HEK293 (cell line): ENCODE results near the gene FOXG1.

Experiments used
- GLIS1 ChIP-seq: fragments of 450-650 bp; formaldehyde crosslinking; IDR thresholded peaks from 2 replicates; pipeline ENCODE4 v1.5.1; 2016; ENCODE audit warnings: missing biosample characterization, missing genetic modification characterization
- SP2 ChIP-seq: fragments of 450-650 bp; formaldehyde crosslinking; IDR thresholded peaks from 2 replicates; pipeline ENCODE4 v1.5.1; 2016; ENCODE audit warnings: missing biosample characterization, missing genetic modification characterization
- TCF7L2 ChIP-seq: IDR thresholded peaks from 2 replicates; pipeline ENCODE4 v1.6.1; 2011; ENCODE audit warnings: low read depth, mild to moderate bottlenecking, inconsistent platforms, low read length, moderate library complexity, borderline replicate concordance
- ZNF114 ChIP-seq: fragments of 450-650 bp; formaldehyde crosslinking; IDR thresholded peaks from 2 replicates; pipeline ENCODE4 v1.5.0; 2017; ENCODE audit warnings: missing biosample characterization, missing genetic modification characterization
- ZNF274 ChIP-seq, 2 experiments: fragments of 200-500 bp in 1 of 2; fragments of 450-650 bp in 1 of 2; sonication (Bioruptor generic) in 1 of 2; formaldehyde crosslinking in 1 of 2; IDR thresholded peaks; 2 replicates each; pipeline versions ENCODE4 v1.5.1 to v1.6.1; 2014 to 2016; ENCODE audit warnings: borderline replicate concordance in 1 of 2, inconsistent platforms in 1 of 2, low read length in 1 of 2, missing biosample characterization in 1 of 2, missing genetic modification characterization in 1 of 2
- ZNF510 ChIP-seq: fragments of 450-650 bp; formaldehyde crosslinking; IDR thresholded peaks from 2 replicates; pipeline ENCODE4 v1.5.1; 2018; ENCODE audit warnings: mild to moderate bottlenecking, missing genetic modification characterization, missing biosample characterization; ENCODE audit not compliant: insufficient replicate concordance
- ZNF529 ChIP-seq: fragments of 450-650 bp; formaldehyde crosslinking; IDR thresholded peaks from 2 replicates; pipeline ENCODE4 v1.5.1; 2017; ENCODE audit warnings: missing genetic modification characterization, missing biosample characterization; ENCODE audit not compliant: insufficient replicate concordance
- ZNF658 ChIP-seq: fragments of 450-650 bp; formaldehyde crosslinking; IDR thresholded peaks from 2 replicates; pipeline ENCODE4; 2016; ENCODE audit warnings: missing biosample characterization, missing genetic modification characterization
- ZNF776 ChIP-seq: fragments of 450-650 bp; formaldehyde crosslinking; IDR thresholded peaks from 2 replicates; pipeline ENCODE4 v1.5.0; 2017; ENCODE audit warnings: missing biosample characterization, missing genetic modification characterization, borderline replicate concordance
- TF ChIP-seq, protein P1 (sequence below): fragments of 450-650 bp; formaldehyde crosslinking; IDR thresholded peaks from 2 replicates; pipeline ENCODE4 v1.5.1; 2016; ENCODE audit warnings: missing biosample characterization, missing genetic modification characterization
- TF ChIP-seq, protein P2 (sequence below): fragments of 450-650 bp; formaldehyde crosslinking; IDR thresholded peaks from 2 replicates; pipeline ENCODE4 v1.5.1; 2016; ENCODE audit warnings: missing biosample characterization, missing genetic modification characterization
- TF ChIP-seq, protein P3 (sequence below): fragments of 450-650 bp; formaldehyde crosslinking; IDR thresholded peaks from 2 replicates; pipeline ENCODE4 v1.5.1; 2016; ENCODE audit warnings: missing biosample characterization, missing genetic modification characterization
- TF ChIP-seq, protein P4 (sequence below): fragments of 450-650 bp; formaldehyde crosslinking; IDR thresholded peaks from 2 replicates; pipeline ENCODE4 v1.5.1; 2017; ENCODE audit warnings: missing biosample characterization, missing genetic modification characterization
- TF ChIP-seq, protein P5 (sequence below): fragments of 450-650 bp; formaldehyde crosslinking; IDR thresholded peaks from 2 replicates; pipeline ENCODE4 v1.5.1; 2016; ENCODE audit warnings: missing biosample characterization, missing genetic modification characterization

DNA sequence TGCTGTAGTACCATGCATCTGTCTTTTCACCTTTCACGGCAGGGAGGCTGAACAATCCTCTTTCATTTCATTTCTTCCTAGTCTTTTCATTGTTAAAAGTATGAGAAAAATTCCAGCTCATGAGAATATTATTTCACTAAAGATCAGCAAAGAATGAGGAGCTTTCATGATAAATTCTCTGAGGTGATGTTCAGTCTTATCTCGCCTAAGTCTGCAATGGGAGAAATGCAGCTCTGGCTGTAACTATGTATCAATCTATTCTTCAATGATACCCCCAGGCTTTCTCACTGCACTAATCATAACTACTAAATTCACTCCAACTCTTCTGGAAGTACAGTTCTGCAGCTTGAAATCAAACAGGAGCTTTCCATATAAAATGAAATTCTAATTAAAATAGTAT lies 15.7 kb downstream of the FOXG1 start:
- TF ChIP-seq, protein P1, sequence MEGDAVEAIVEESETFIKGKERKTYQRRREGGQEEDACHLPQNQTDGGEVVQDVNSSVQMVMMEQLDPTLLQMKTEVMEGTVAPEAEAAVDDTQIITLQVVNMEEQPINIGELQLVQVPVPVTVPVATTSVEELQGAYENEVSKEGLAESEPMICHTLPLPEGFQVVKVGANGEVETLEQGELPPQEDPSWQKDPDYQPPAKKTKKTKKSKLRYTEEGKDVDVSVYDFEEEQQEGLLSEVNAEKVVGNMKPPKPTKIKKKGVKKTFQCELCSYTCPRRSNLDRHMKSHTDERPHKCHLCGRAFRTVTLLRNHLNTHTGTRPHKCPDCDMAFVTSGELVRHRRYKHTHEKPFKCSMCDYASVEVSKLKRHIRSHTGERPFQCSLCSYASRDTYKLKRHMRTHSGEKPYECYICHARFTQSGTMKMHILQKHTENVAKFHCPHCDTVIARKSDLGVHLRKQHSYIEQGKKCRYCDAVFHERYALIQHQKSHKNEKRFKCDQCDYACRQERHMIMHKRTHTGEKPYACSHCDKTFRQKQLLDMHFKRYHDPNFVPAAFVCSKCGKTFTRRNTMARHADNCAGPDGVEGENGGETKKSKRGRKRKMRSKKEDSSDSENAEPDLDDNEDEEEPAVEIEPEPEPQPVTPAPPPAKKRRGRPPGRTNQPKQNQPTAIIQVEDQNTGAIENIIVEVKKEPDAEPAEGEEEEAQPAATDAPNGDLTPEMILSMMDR (tag by site-specific recombination): no peak
- no peak for TF ChIP-seq ZNF510
- TF ChIP-seq, protein P2, sequence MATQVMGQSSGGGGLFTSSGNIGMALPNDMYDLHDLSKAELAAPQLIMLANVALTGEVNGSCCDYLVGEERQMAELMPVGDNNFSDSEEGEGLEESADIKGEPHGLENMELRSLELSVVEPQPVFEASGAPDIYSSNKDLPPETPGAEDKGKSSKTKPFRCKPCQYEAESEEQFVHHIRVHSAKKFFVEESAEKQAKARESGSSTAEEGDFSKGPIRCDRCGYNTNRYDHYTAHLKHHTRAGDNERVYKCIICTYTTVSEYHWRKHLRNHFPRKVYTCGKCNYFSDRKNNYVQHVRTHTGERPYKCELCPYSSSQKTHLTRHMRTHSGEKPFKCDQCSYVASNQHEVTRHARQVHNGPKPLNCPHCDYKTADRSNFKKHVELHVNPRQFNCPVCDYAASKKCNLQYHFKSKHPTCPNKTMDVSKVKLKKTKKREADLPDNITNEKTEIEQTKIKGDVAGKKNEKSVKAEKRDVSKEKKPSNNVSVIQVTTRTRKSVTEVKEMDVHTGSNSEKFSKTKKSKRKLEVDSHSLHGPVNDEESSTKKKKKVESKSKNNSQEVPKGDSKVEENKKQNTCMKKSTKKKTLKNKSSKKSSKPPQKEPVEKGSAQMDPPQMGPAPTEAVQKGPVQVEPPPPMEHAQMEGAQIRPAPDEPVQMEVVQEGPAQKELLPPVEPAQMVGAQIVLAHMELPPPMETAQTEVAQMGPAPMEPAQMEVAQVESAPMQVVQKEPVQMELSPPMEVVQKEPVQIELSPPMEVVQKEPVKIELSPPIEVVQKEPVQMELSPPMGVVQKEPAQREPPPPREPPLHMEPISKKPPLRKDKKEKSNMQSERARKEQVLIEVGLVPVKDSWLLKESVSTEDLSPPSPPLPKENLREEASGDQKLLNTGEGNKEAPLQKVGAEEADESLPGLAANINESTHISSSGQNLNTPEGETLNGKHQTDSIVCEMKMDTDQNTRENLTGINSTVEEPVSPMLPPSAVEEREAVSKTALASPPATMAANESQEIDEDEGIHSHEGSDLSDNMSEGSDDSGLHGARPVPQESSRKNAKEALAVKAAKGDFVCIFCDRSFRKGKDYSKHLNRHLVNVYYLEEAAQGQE (tag by site-specific recombination): no peak
- TF ChIP-seq, protein P3, sequence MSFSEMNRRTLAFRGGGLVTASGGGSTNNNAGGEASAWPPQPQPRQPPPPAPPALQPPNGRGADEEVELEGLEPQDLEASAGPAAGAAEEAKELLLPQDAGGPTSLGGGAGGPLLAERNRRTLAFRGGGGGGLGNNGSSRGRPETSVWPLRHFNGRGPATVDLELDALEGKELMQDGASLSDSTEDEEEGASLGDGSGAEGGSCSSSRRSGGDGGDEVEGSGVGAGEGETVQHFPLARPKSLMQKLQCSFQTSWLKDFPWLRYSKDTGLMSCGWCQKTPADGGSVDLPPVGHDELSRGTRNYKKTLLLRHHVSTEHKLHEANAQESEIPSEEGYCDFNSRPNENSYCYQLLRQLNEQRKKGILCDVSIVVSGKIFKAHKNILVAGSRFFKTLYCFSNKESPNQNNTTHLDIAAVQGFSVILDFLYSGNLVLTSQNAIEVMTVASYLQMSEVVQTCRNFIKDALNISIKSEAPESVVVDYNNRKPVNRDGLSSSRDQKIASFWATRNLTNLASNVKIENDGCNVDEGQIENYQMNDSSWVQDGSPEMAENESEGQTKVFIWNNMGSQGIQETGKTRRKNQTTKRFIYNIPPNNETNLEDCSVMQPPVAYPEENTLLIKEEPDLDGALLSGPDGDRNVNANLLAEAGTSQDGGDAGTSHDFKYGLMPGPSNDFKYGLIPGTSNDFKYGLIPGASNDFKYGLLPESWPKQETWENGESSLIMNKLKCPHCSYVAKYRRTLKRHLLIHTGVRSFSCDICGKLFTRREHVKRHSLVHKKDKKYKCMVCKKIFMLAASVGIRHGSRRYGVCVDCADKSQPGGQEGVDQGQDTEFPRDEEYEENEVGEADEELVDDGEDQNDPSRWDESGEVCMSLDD (tag by site-specific recombination): no peak
- TF ChIP-seq ZNF529 (tag by site-specific recombination): no peak
- TF ChIP-seq, protein P4, sequence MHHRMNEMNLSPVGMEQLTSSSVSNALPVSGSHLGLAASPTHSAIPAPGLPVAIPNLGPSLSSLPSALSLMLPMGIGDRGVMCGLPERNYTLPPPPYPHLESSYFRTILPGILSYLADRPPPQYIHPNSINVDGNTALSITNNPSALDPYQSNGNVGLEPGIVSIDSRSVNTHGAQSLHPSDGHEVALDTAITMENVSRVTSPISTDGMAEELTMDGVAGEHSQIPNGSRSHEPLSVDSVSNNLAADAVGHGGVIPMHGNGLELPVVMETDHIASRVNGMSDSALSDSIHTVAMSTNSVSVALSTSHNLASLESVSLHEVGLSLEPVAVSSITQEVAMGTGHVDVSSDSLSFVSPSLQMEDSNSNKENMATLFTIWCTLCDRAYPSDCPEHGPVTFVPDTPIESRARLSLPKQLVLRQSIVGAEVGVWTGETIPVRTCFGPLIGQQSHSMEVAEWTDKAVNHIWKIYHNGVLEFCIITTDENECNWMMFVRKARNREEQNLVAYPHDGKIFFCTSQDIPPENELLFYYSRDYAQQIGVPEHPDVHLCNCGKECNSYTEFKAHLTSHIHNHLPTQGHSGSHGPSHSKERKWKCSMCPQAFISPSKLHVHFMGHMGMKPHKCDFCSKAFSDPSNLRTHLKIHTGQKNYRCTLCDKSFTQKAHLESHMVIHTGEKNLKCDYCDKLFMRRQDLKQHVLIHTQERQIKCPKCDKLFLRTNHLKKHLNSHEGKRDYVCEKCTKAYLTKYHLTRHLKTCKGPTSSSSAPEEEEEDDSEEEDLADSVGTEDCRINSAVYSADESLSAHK: no peak
- no peak for TF ChIP-seq ZNF658 (tag by site-specific recombination)
- TF ChIP-seq ZNF114 (tag by site-specific recombination): no peak
- TF ChIP-seq SP2: no peak
- no peak for TF ChIP-seq ZNF776 (tag by site-specific recombination)
- TF ChIP-seq, protein P5, sequence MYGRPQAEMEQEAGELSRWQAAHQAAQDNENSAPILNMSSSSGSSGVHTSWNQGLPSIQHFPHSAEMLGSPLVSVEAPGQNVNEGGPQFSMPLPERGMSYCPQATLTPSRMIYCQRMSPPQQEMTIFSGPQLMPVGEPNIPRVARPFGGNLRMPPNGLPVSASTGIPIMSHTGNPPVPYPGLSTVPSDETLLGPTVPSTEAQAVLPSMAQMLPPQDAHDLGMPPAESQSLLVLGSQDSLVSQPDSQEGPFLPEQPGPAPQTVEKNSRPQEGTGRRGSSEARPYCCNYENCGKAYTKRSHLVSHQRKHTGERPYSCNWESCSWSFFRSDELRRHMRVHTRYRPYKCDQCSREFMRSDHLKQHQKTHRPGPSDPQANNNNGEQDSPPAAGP (tag by site-specific recombination): no peak
- TF ChIP-seq TCF7L2: no peak
- TF ChIP-seq GLIS1 (tag by site-specific recombination): no peak
- TF ChIP-seq ZNF274 (IDR thresholded peaks at IDR 0.05; ENCODE audit: low read length): no peak
- no peak for TF ChIP-seq ZNF274 (tag by site-specific recombination; IDR thresholded peaks at IDR 0.05; ENCODE audit: borderline replicate concordance)
